Breast epithelium (tissue), 4 donors: ENCODE data around the gene GPX4. TPM values are rescaled to one million over a fixed set of nuclear protein-coding genes. Genes with fewer than 3 reads are reported as not detected.

Experiments
- DNase-seq, 2 donors: peaks; one replicate each; pipeline ENCODE4 v3.0.0-alpha.2; 2019; ENCODE audit warnings: low spot score in 2 of 2
- H3K27ac ChIP-seq, 2 donors: fragments of 200-600 bp; sonication (generic) in 1 of 2; one replicate each; pipeline ENCODE4 v1.5.1; 2016 to 2019; ENCODE audit warnings: mild to moderate bottlenecking in 1 of 2
- H3K27me3 ChIP-seq, 2 donors: fragments of 200-600 bp; sonication (generic) in 1 of 2; one replicate each; pipeline versions ENCODE4 v1.5.1 to v1.6.0; 2017 to 2019; ENCODE audit warnings: control low read depth in 1 of 2, mild to moderate bottlenecking in 1 of 2
- H3K36me3 ChIP-seq: fragments of 200-600 bp; one replicate; pipeline ENCODE4 v1.5.1; 2019
- H3K4me1 ChIP-seq, 2 donors: fragments of 200-600 bp; sonication (generic); one replicate each; pipeline ENCODE4 v1.5.1; 2016 to 2019; ENCODE audit warnings: control low read depth in 1 of 2
- H3K4me3 ChIP-seq, 3 donors: fragments of 200-600 bp; sonication (generic); 1 replicate in 2 of 3; 2 replicates in 1 of 3; pipeline ENCODE4 v1.5.1; 2016 to 2019; ENCODE audit warnings: mild to moderate bottlenecking in 3 of 3, moderate library complexity in 2 of 3
- H3K9me3 ChIP-seq, 2 donors: fragments of 200-600 bp; sonication (generic) in 1 of 2; one replicate each; pipeline ENCODE4 v1.5.1; 2016 to 2019; ENCODE audit warnings: control low read depth in 1 of 2
- POLR2A ChIP-seq: fragments of 450-650 bp; IDR thresholded peaks from one replicate; pipeline ENCODE4 v1.6.1; 2016; ENCODE audit warnings: antibody characterized with exemption, mild to moderate bottlenecking, moderate library complexity
- POLR2AphosphoS5 ChIP-seq, 3 donors: sonication (generic); formaldehyde crosslinking; IDR thresholded peaks; one replicate each; pipeline ENCODE4 v1.6.1; 2017; ENCODE audit warnings: antibody characterized with exemption in 3 of 3
- intact Hi-C: fragments of 100-400 bp; cut with DNase I; formaldehyde crosslinking; loops from one replicate; pipeline ENCODE4 v1.15.1; 2023; ENCODE audit warnings: low total_unique reads
- total RNA-seq, 3 donors: library from RNA; depleted of rRNA; stranded (reverse); fragments of >200 nt; gene quantifications; one replicate each; pipeline ENCODE4 v1.1.0, GENCODE V29; 2016
- TF ChIP-seq, protein P1 (sequence below), 3 donors: fragments of 450-650 bp; IDR thresholded peaks; one replicate each; pipeline ENCODE4 v1.5.1; 2016 to 2017; ENCODE audit warnings: antibody characterized with exemption in 3 of 3, mild to moderate bottlenecking in 3 of 3, moderate library complexity in 3 of 3

GPX4 gene
- total RNA-seq, 3 donors from 2014 or later: 357 to 1,796 (median 492) TPM

- Histone ChIP-seq H3K36me3 (no peaks in the 10 kb centered on the region), H3K27ac (no peak overlapping the region), H3K4me1 (peaks cover 9 to 19% of the 10 kb centered on the region in 2 donors), H3K27me3 (peaks cover 0 to 28% of the 10 kb centered on the region in 2 donors), H3K4me3 (no peak overlapping the region), H3K9me3 (peaks cover 15 to 20% of the 10 kb centered on the region in 2 donors)
- DNase-seq: no peak
- no peak for TF ChIP-seq POLR2AphosphoS5 (IDR thresholded peaks at IDR 0.05)
- TF ChIP-seq, protein P1, sequence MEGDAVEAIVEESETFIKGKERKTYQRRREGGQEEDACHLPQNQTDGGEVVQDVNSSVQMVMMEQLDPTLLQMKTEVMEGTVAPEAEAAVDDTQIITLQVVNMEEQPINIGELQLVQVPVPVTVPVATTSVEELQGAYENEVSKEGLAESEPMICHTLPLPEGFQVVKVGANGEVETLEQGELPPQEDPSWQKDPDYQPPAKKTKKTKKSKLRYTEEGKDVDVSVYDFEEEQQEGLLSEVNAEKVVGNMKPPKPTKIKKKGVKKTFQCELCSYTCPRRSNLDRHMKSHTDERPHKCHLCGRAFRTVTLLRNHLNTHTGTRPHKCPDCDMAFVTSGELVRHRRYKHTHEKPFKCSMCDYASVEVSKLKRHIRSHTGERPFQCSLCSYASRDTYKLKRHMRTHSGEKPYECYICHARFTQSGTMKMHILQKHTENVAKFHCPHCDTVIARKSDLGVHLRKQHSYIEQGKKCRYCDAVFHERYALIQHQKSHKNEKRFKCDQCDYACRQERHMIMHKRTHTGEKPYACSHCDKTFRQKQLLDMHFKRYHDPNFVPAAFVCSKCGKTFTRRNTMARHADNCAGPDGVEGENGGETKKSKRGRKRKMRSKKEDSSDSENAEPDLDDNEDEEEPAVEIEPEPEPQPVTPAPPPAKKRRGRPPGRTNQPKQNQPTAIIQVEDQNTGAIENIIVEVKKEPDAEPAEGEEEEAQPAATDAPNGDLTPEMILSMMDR (IDR thresholded peaks at IDR 0.05): no peak
- TF ChIP-seq POLR2A: no peak
- intact Hi-C loops: no loop called here
Observed at GRCh38 chr19:1063030-1063908, 40.5 kb upstream of the GPX4 start.

GRCh38 chr19:1063909-1064660, 39.7 kb upstream of the GPX4 start:
- Histone ChIP-seq H3K4me1 (peaks cover 9 to 19% of the 10 kb centered on the region in 2 donors), H3K4me3 (no peak overlapping the region), H3K27me3 (peaks cover 2 to 36% of the 10 kb centered on the region in 2 donors), H3K9me3 (peaks cover 7 to 12% of the 10 kb centered on the region in 2 donors), H3K27ac (no peak overlapping the region), H3K36me3 (no peaks in the 10 kb centered on the region)
- TF ChIP-seq POLR2A: no peak
- no peak for TF ChIP-seq POLR2AphosphoS5 (IDR thresholded peaks at IDR 0.05)
- TF ChIP-seq, protein P1 (IDR thresholded peaks at IDR 0.05): no peak
- no peak for DNase-seq
- intact Hi-C loops: no loop called here

- H3K4me3 ChIP-seq: peak overlapping the region in 1 of 3 donors; percentile 34
- H3K27ac ChIP-seq: no peak overlapping the region
- intact Hi-C loops: no loop called here
Observed at GRCh38 chr19:1064661-1065605, 38.9 kb upstream of the GPX4 start.

DNA sequence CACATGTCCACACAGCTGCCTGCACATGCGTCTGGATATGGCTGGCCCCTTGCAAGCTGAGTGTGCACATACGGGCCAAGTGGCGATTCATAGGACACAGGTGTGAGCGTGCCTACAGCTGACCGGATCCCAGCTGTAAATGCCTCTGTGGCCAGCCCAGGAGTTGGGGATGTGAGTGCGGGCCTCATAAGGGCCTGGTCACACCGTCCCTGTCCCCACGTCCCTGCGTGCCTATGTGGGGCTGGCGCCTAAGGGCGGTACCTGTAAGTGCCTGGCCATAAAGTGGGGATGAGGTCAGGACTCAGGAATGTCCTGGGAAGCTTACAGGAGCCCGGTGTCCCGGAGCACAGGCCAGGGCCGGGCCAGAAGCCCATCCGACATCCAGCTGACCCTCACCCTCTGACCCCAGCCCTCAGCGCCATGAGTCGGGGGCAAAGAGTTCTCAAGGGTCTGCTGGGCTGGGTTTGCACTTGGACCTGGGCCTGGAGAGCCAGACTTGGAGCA, 38.1 kb upstream of the GPX4 start:
- Histone ChIP-seq H3K36me3 (no peaks in the 10 kb centered on the region), H3K27me3 (peaks cover 5 to 48% of the 10 kb centered on the region in 2 donors), H3K4me3 (no peak overlapping the region), H3K27ac (no peak overlapping the region), H3K4me1 (peaks cover 9 to 19% of the 10 kb centered on the region in 2 donors), H3K9me3 (no peaks in the 10 kb centered on the region)
- no peak for TF ChIP-seq POLR2AphosphoS5 (IDR thresholded peaks at IDR 0.05)
- no peak for TF ChIP-seq POLR2A
- TF ChIP-seq, protein P1 (IDR thresholded peaks at IDR 0.05): no peak
- intact Hi-C loops: no loop called here
- DNase-seq: no peak

More at GRCh38 chr19:1064661-1065605, 38.9 kb upstream of the GPX4 start:
- no peak for DNase-seq
- Histone ChIP-seq H3K9me3 (peaks cover 0 to 3% of the 10 kb centered on the region in 2 donors), H3K36me3 (no peaks in the 10 kb centered on the region), H3K27me3 (peaks cover 5 to 43% of the 10 kb centered on the region in 2 donors), H3K4me1 (peaks cover 9 to 19% of the 10 kb centered on the region in 2 donors)
- TF ChIP-seq, protein P1 (IDR thresholded peaks at IDR 0.05): peak; percentile 75 to 85 (median 76)
- TF ChIP-seq POLR2A: no peak
- TF ChIP-seq POLR2AphosphoS5 (IDR thresholded peaks at IDR 0.05): no peak
